Measurements from ENCODE around the gene BCL7B.
A peak's percentile ranks its signal among the peaks of the same experiment; 100 is the strongest.
"Not testable (repeated sequence)": the region's sequence is repeated elsewhere in the genome, so short reads cannot be mapped to it uniquely, and the experiment has no call there.

The BCL7B gene

DNA sequence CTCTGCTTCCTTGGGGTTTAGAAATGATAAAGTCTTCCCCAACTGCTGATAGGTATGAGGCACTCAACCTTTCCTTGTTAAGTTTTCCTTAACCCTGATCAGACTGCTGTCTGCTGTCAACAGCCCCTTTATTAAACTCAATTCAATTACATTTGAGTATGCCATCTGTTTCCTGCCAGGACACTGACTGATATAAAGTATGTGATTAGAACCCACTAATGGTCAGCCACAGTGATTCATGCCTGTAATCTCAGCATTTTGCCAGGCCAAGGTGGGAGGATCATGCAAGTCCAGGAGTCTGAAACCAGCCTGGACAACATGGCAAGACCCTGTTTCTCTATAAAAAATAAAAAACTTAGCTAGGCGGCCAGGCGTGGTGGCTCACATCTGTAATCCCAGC lies 53.5 kb downstream of the BCL7B start:
- WGBS (ENCODE audit: extremely low coverage, insufficient coverage, insufficient read length), result no CpG with 5 or more reads among the region's 2 CpGs
- H3K36me3 ChIP-seq (ENCODE audit: control insufficient read depth in 1 of 2, insufficient read depth in 2 of 2, low read length in 2 of 2), result peaks cover 36 to 65% of the 10 kb centered on the region in 2 experiments
- no peak overlapping the region for H3K27ac ChIP-seq (ENCODE audit: low read depth, low read length)
- no peak overlapping the region for H2AK5ac ChIP-seq (ENCODE audit: low read length)
- no peak for DNase-seq
- H4K91ac ChIP-seq (ENCODE audit: low read depth, low read length), result no peak overlapping the region
- H3K9me3 ChIP-seq (ENCODE audit: insufficient read depth, low read depth, low read length), result peaks cover 2% of the 10 kb centered on the region
- H3K4me1 ChIP-seq (ENCODE audit: control insufficient read depth in 1 of 2, insufficient read depth in 2 of 2, low read length in 2 of 2), result no peaks in the 10 kb centered on the region
- H2BK12ac ChIP-seq (ENCODE audit: low read length), result no peak overlapping the region
- no peaks in the 10 kb centered on the region for H3K79me2 ChIP-seq (ENCODE audit: control insufficient read depth, insufficient read depth, low read length, poor library complexity)
- H3K4me3 ChIP-seq (ENCODE audit: low read depth, low read length), result no peak overlapping the region
- H3K23ac ChIP-seq (ENCODE audit: low read length), result no peak overlapping the region
- H3K4ac ChIP-seq (ENCODE audit: low read depth, low read length), result no peak overlapping the region
- H2AFZ ChIP-seq (ENCODE audit: insufficient read depth, low read length, poor library complexity), result no peak overlapping the region
- no peak overlapping the region for H3K18ac ChIP-seq (ENCODE audit: low read length)
- H2BK5ac ChIP-seq (ENCODE audit: low read depth, low read length, poor library complexity), result no peak overlapping the region
- no peak overlapping the region for H3K9ac ChIP-seq (ENCODE audit: low read length)
- H3K4me2 ChIP-seq (ENCODE audit: low read length), result no peak overlapping the region
- no peak overlapping the region for H2BK120ac ChIP-seq (ENCODE audit: insufficient read depth, low read length, poor library complexity)
- H3K79me1 ChIP-seq (ENCODE audit: low read length), result no peaks in the 10 kb centered on the region
- H3K27me3 ChIP-seq (ENCODE audit: insufficient read depth, low read length), result no peaks in the 10 kb centered on the region
- no peak overlapping the region for H4K8ac ChIP-seq (ENCODE audit: low read depth, low read length)
- no peak overlapping the region for H3K14ac ChIP-seq (ENCODE audit: low read length)
- H4K12ac ChIP-seq (ENCODE audit: low read depth, low read length), result no peak overlapping the region

DNA sequence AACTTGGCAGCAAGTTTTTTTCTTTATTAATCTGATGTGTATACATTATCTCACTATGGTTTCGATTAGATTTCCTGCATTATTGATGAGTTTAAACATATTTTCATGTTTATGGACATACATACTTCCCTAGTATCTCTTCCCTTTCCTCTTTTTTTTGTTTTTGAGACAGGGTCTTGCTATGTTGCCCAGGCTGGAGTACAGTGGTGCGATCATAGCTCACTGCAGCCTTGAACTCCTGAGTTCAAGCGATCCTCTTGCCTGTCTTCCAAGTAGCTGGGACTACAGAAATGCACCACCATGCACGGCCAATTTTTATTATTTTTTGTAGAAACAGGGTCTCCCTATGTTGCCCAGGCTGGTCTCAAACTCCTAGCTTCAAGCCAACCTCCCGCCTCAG lies 54.3 kb downstream of the BCL7B start:
- Histone ChIP-seq H3K36me3 (ENCODE audit: control insufficient read depth in 1 of 2, insufficient read depth in 2 of 2, low read length in 2 of 2) (peaks cover 30 to 62% of the 10 kb centered on the region in 2 experiments), H3K79me1 (ENCODE audit: low read length) (no peaks in the 10 kb centered on the region), H3K4me1 (ENCODE audit: control insufficient read depth in 1 of 2, insufficient read depth in 2 of 2, low read length in 2 of 2) (no peaks in the 10 kb centered on the region), H2BK120ac (ENCODE audit: insufficient read depth, low read length, poor library complexity) (no peak overlapping the region), H4K91ac (ENCODE audit: low read depth, low read length) (no peak overlapping the region), H2AK5ac (ENCODE audit: low read length) (no peak overlapping the region), H3K4me3 (ENCODE audit: low read depth, low read length) (no peak overlapping the region), H3K14ac (ENCODE audit: low read length) (no peak overlapping the region), H3K79me2 (ENCODE audit: control insufficient read depth, insufficient read depth, low read length, poor library complexity) (no peaks in the 10 kb centered on the region), H4K8ac (ENCODE audit: low read depth, low read length) (no peak overlapping the region), H3K4ac (ENCODE audit: low read depth, low read length) (no peak overlapping the region), H3K9ac (ENCODE audit: low read length) (no peak overlapping the region), H2BK5ac (ENCODE audit: low read depth, low read length, poor library complexity) (no peak overlapping the region), H3K18ac (ENCODE audit: low read length) (no peak overlapping the region), H2AFZ (ENCODE audit: insufficient read depth, low read length, poor library complexity) (no peak overlapping the region), H3K9me3 (ENCODE audit: insufficient read depth, low read depth, low read length) (no peaks in the 10 kb centered on the region), H2BK12ac (ENCODE audit: low read length) (no peak overlapping the region), H3K27ac (ENCODE audit: low read depth, low read length) (no peak overlapping the region), H3K23ac (ENCODE audit: low read length) (no peak overlapping the region), H3K4me2 (ENCODE audit: low read length) (no peak overlapping the region), H3K27me3 (ENCODE audit: insufficient read depth, low read length) (no peaks in the 10 kb centered on the region), H4K12ac (ENCODE audit: low read depth, low read length) (no peak overlapping the region)
- DNase-seq, result no peak
- WGBS (ENCODE audit: extremely low coverage, insufficient coverage, insufficient read length), result no CpG with 5 or more reads among the region's 5 CpGs

DNA sequence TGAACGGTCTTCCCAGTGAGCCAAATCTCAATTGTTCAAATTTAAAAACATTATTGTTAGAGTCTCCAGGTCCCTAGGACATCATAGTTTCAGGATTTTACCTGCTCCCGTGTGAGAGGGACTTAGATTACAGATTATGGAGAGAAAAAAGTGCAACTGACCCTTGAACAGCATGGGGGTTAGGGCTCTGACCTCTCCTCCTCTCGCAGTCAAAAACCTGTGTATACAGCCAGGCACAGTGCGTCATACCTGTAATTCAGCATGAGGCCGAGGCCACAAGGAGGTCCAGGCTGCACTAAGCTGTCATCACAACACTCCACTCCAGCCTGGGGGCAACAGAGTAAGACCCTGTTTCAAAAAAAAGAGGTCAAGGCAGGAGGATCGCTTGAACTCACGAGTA lies 60.9 kb downstream of the BCL7B start:
- no peak overlapping the region for H3K14ac ChIP-seq (ENCODE audit: low read length)
- no peak overlapping the region for H4K8ac ChIP-seq (ENCODE audit: low read depth, low read length)
- H2AK5ac ChIP-seq (ENCODE audit: low read length), result no peak overlapping the region
- H3K79me2 ChIP-seq (ENCODE audit: control insufficient read depth, insufficient read depth, low read length, poor library complexity), result no peaks in the 10 kb centered on the region
- H3K9ac ChIP-seq (ENCODE audit: low read length), result no peak overlapping the region
- H3K4ac ChIP-seq (ENCODE audit: low read depth, low read length), result peak overlapping the region; percentile 27
- H4K91ac ChIP-seq (ENCODE audit: low read depth, low read length), result no peak overlapping the region
- H3K79me1 ChIP-seq (ENCODE audit: low read length), result no peaks in the 10 kb centered on the region
- H2BK5ac ChIP-seq (ENCODE audit: low read depth, low read length, poor library complexity), result no peak overlapping the region
- H3K27ac ChIP-seq (ENCODE audit: low read depth, low read length), result no peak overlapping the region
- H3K18ac ChIP-seq (ENCODE audit: low read length), result no peak overlapping the region
- no peak overlapping the region for H3K4me3 ChIP-seq (ENCODE audit: low read depth, low read length)
- H3K27me3 ChIP-seq (ENCODE audit: insufficient read depth, low read length), result no peaks in the 10 kb centered on the region
- WGBS (ENCODE audit: extremely low coverage, insufficient coverage, insufficient read length), result no CpG with 5 or more reads among the region's 7 CpGs
- no peak overlapping the region for H2AFZ ChIP-seq (ENCODE audit: insufficient read depth, low read length, poor library complexity)
- H2BK12ac ChIP-seq (ENCODE audit: low read length), result no peak overlapping the region
- no peak overlapping the region for H3K23ac ChIP-seq (ENCODE audit: low read length)
- peak; percentile 15 to 21 for DNase-seq
- H3K4me2 ChIP-seq (ENCODE audit: low read length), result no peak overlapping the region
- H2BK120ac ChIP-seq (ENCODE audit: insufficient read depth, low read length, poor library complexity), result no peak overlapping the region
- peaks cover 41 to 55% of the 10 kb centered on the region in 2 experiments for H3K36me3 ChIP-seq (ENCODE audit: control insufficient read depth in 1 of 2, insufficient read depth in 2 of 2, low read length in 2 of 2)
- no peaks in the 10 kb centered on the region for H3K4me1 ChIP-seq (ENCODE audit: control insufficient read depth in 1 of 2, insufficient read depth in 2 of 2, low read length in 2 of 2)
- no peak overlapping the region for H4K12ac ChIP-seq (ENCODE audit: low read depth, low read length)
- H3K9me3 ChIP-seq (ENCODE audit: insufficient read depth, low read depth, low read length), result no peaks in the 10 kb centered on the region

DNA sequence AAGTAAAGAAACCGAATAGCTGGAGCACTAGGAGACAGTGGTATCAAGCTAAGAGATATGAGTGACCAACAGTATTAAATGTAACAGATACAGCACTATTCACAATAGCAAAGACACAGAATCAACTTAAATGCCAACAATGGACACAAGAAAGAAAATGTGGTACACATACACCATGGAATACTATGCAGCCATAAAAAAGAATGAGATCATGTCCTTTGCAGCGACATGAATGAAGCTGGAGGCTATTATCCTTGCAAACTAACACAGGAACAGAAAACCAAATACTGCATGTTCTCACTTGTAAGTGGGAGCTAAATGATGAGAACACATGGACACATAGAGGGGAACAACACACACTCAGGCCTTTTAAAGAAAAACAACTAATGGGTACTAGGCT lies 62.0 kb downstream of the BCL7B start:
- H4K91ac ChIP-seq (ENCODE audit: low read depth, low read length); H3K4me2 ChIP-seq (ENCODE audit: low read length); H3K23ac ChIP-seq (ENCODE audit: low read length); DNase-seq; H2BK5ac ChIP-seq (ENCODE audit: low read depth, low read length, poor library complexity); H3K9me3 ChIP-seq (ENCODE audit: insufficient read depth, low read depth, low read length); H3K4me1 ChIP-seq (ENCODE audit: control insufficient read depth in 1 of 2, insufficient read depth in 2 of 2, low read length in 2 of 2); H3K27me3 ChIP-seq (ENCODE audit: insufficient read depth, low read length); H2BK12ac ChIP-seq (ENCODE audit: low read length); H3K14ac ChIP-seq (ENCODE audit: low read length); H3K79me1 ChIP-seq (ENCODE audit: low read length); H2AK5ac ChIP-seq (ENCODE audit: low read length); H3K4me3 ChIP-seq (ENCODE audit: low read depth, low read length); H3K27ac ChIP-seq (ENCODE audit: low read depth, low read length); H3K9ac ChIP-seq (ENCODE audit: low read length); H3K79me2 ChIP-seq (ENCODE audit: control insufficient read depth, insufficient read depth, low read length, poor library complexity); H2AFZ ChIP-seq (ENCODE audit: insufficient read depth, low read length, poor library complexity); H2BK120ac ChIP-seq (ENCODE audit: insufficient read depth, low read length, poor library complexity); H3K4ac ChIP-seq (ENCODE audit: low read depth, low read length); H4K12ac ChIP-seq (ENCODE audit: low read depth, low read length); H3K18ac ChIP-seq (ENCODE audit: low read length); H4K8ac ChIP-seq (ENCODE audit: low read depth, low read length): not testable (repeated sequence)
- peaks cover 46 to 54% of the 10 kb centered on the region in 2 experiments for H3K36me3 ChIP-seq (ENCODE audit: control insufficient read depth in 1 of 2, insufficient read depth in 2 of 2, low read length in 2 of 2)
- WGBS (ENCODE audit: extremely low coverage, insufficient coverage, insufficient read length), result no CpG with 5 or more reads among the region's 2 CpGs

All from trophoblast cell (in vitro differentiated cells and primary cell).